HepG2 (cell line): ENCODE data around the gene CRLF1. TPM values are rescaled to one million over a fixed set of nuclear protein-coding genes. Genes with fewer than 3 reads are reported as not detected.

Source experiments
- ATAC-seq: fragments of 200-7000 bp; cut with Tn5 transposase; 3 replicates; pipeline ENCODE4 v1.9.1; 2020; ENCODE audit warnings: mild to moderate bottlenecking, moderate library complexity
- BruUV-seq: library from RNA; stranded (reverse); fragments of 400-500 nt; replicated peaks from 2 replicates; lab custom pipeline; 2021; lab: Mats Ljungman, UMichigan
- CTCF ChIA-PET: fragments of 300-600 bp; formaldehyde crosslinking; extraction: SDS; loops from one replicate; lab custom pipeline; 2021; ENCODE audit warnings: low total read pairs, inconsistent platforms, low intra/inter-chr PET ratio; lab: Yijun Ruan, JAX
- POLR2A ChIA-PET: fragments of 350-600 bp; sonication (Branson Sonifier 250); formaldehyde crosslinking; loops from one replicate; lab custom pipeline; 2020; ENCODE audit warnings: antibody characterized with exemption, inconsistent platforms; lab: Yijun Ruan, JAX
- DNase-seq: peaks from one replicate; pipeline ENCODE4 v3.0.0-alpha.2; 2015; ENCODE audit warnings: low spot score
- FAIRE-seq: peaks from 3 replicates; lab custom pipeline; 2011; peaks lifted over from hg19 to GRCh38; lab: Jason Lieb, UNC
- H2AFZ ChIP-seq: one replicate; pipeline ENCODE4 v1.6.1; 2011; ENCODE audit warnings: low read length, inconsistent platforms
- H3K27ac ChIP-seq: fragments of 300-600 bp; 3 replicates; pipeline ENCODE4 v1.8.0; 2011; ENCODE audit warnings: mixed run types, mild to moderate bottlenecking, mixed read lengths, low read length, inconsistent platforms; ENCODE audit not compliant: insufficient read depth; ENCODE audit errors: extremely low read length
- H3K27me3 ChIP-seq, 2 experiments: fragments of 200-600 bp in 1 of 2; 2 replicates in 1 of 2; 3 replicates in 1 of 2; pipeline versions ENCODE4 v1.6.0 to v1.8.0; 2011; ENCODE audit warnings: low read length in 2 of 2, mild to moderate bottlenecking in 2 of 2, moderate library complexity in 2 of 2, inconsistent platforms in 1 of 2; ENCODE audit not compliant: insufficient read depth in 2 of 2, control insufficient read depth in 1 of 2
- H3K36me3 ChIP-seq, 2 experiments: fragments of 200-600 bp in 1 of 2; replicated peaks in 1 of 2; 2 replicates in 1 of 2; 3 replicates in 1 of 2; pipeline versions ENCODE4 v1.5.1 to v1.8.0; 2011; ENCODE audit warnings: low read length in 2 of 2, inconsistent platforms in 1 of 2; ENCODE audit not compliant: insufficient read depth in 2 of 2, control insufficient read depth in 1 of 2
- H3K4me1 ChIP-seq: 2 replicates; pipeline ENCODE4 v1.5.1; 2012; ENCODE audit warnings: low read length, inconsistent platforms; ENCODE audit not compliant: insufficient read depth
- H3K4me2 ChIP-seq: 2 replicates; pipeline ENCODE4 v1.6.0; 2011; ENCODE audit warnings: low read depth, low read length, inconsistent platforms
- H3K4me3 ChIP-seq, 3 experiments: fragments of 200-600 bp in 1 of 3; sonication (generic), shearing (Covaris generic) in 1 of 3; replicated peaks in 1 of 3; 2 replicates each; pipeline ENCODE4 v1.5.1; 2011 to 2016; ENCODE audit warnings: low read length in 3 of 3, inconsistent platforms in 2 of 3, low read depth in 2 of 3, mild to moderate bottlenecking in 2 of 3, control low read depth in 1 of 3, mixed read lengths in 1 of 3; ENCODE audit not compliant: insufficient read depth in 1 of 3
- H3K79me2 ChIP-seq: one replicate; pipeline ENCODE4 v1.6.1; 2011; ENCODE audit warnings: low read length, inconsistent platforms; ENCODE audit not compliant: insufficient read depth
- H3K9ac ChIP-seq: 2 replicates; pipeline ENCODE4 v1.6.0; 2011; ENCODE audit warnings: mild to moderate bottlenecking, low read depth, low read length, inconsistent platforms; ENCODE audit not compliant: insufficient read depth
- H3K9me3 ChIP-seq: 2 replicates; pipeline ENCODE4 v1.5.1; 2012; ENCODE audit warnings: mild to moderate bottlenecking, low read length
- H4K20me1 ChIP-seq: 2 replicates; pipeline ENCODE4 v1.6.0; 2011; ENCODE audit warnings: inconsistent platforms, mild to moderate bottlenecking, low read length, moderate library complexity; ENCODE audit not compliant: insufficient read depth
- ARNT ChIP-seq: fragments of 450-650 bp; IDR thresholded peaks from 2 replicates; pipeline ENCODE4 v1.6.1; 2017
- BRD4 ChIP-seq: sonication (generic); formaldehyde crosslinking; IDR thresholded peaks from 2 replicates; pipeline ENCODE4 v1.4.0; 2020; ENCODE audit warnings: missing genetic modification reagents
- NONO ChIP-seq, 2 experiments: fragments of 450-650 bp in 1 of 2; sonication (generic) in 1 of 2; formaldehyde crosslinking in 1 of 2; IDR thresholded peaks in 1 of 2; conservative IDR thresholded peaks in 1 of 2; 2 replicates each; pipeline versions ENCODE4 v1.6.1 to v1.8.0; 2017 to 2022; ENCODE audit warnings: mild to moderate bottlenecking in 1 of 2, missing genetic modification reagents in 1 of 2, moderate library complexity in 1 of 2
- POLR2AphosphoS2 ChIP-seq: IDR thresholded peaks from 2 replicates; pipeline ENCODE4 v1.6.1; 2011; ENCODE audit warnings: low read depth, low read length, improper control_type of control experiment
- PRDM15 ChIP-seq: sonication (generic); formaldehyde crosslinking; IDR thresholded peaks from 2 replicates; pipeline ENCODE4 v1.4.0; 2020; ENCODE audit warnings: missing genetic modification reagents
- RBFOX2 ChIP-seq: fragments of 200-400 bp; formaldehyde crosslinking; IDR thresholded peaks from 2 replicates; pipeline ENCODE4 v1.6.1; 2017; ENCODE audit warnings: low read depth, mild to moderate bottlenecking, low read length
- XRCC5 ChIP-seq: fragments of 200-400 bp; formaldehyde crosslinking; optimal IDR thresholded peaks from 2 replicates; pipeline ENCODE3; 2017; ENCODE audit warnings: mild to moderate bottlenecking, low read length
- ZFP90 ChIP-seq: sonication (generic); formaldehyde crosslinking; IDR thresholded peaks from 2 replicates; pipeline ENCODE4 v1.8.0; 2022; ENCODE audit warnings: missing genetic modification reagents, mild to moderate bottlenecking, inconsistent platforms, borderline replicate concordance
- ZNF160 ChIP-seq: sonication (generic); formaldehyde crosslinking; IDR thresholded peaks from 2 replicates; pipeline ENCODE4 v1.8.0; 2022; ENCODE audit warnings: mild to moderate bottlenecking, inconsistent platforms, missing genetic modification reagents
- ZNF251 ChIP-seq: sonication (generic); formaldehyde crosslinking; IDR thresholded peaks from 2 replicates; pipeline ENCODE4 v1.9.0; 2021; ENCODE audit warnings: mild to moderate bottlenecking, missing genetic modification reagents
- ZNF484 ChIP-seq: sonication (generic); formaldehyde crosslinking; IDR thresholded peaks from 2 replicates; pipeline ENCODE4 v1.5.1; 2020; ENCODE audit warnings: mild to moderate bottlenecking, low read depth, missing genetic modification reagents, borderline replicate concordance
- ZXDC ChIP-seq: sonication (generic); formaldehyde crosslinking; IDR thresholded peaks from 2 replicates; pipeline ENCODE4 v1.5.0; 2020; ENCODE audit warnings: mild to moderate bottlenecking, missing genetic modification reagents
- WGBS: methylation state at CpG from one replicate; pipeline ENCODE4 v1.1.6; 2017; ENCODE audit warnings: low lambda C conversion rate; 5-methylcytosine and 5-hydroxymethylcytosine counted together
- in situ Hi-C: cut with HindIII; loops from 2 replicates; pipeline ENCODE4 v1.10.0; 2017; ENCODE audit warnings: low pct_unique_long_range_greater_than_20kb; ENCODE audit not compliant: extremely low pct_ligation_motif_present
- intact Hi-C: fragments of 100-400 bp; cut with micrococcal nuclease; formaldehyde crosslinking; loops from one replicate; pipeline ENCODE4 v1.10.0; 2022; ENCODE audit not compliant: unreplicated experiment
- polyA plus RNA-seq, 8 experiments: library from polyadenylated mRNA; depleted of rRNA in 3 of 8; stranded (reverse) in 7 of 8; unstranded in 1 of 8; fragments of >200 nt; fragmentation: Illumina TruSeq in 4 of 8; extraction: Trizol in 4 of 8; gene quantifications; 2 replicates each; pipeline versions ENCODE4 v1.2.1 to v1.2.3, GENCODE V29; 2011 to 2016; ENCODE audit warnings: low read depth in 4 of 8, missing spikeins in 1 of 8, mixed read lengths in 1 of 8; ENCODE audit not compliant: insufficient read depth in 1 of 8
- total RNA-seq, 5 experiments: library from RNA; depleted of rRNA; stranded (reverse); fragments of >200 nt; fragmentation: Illumina TruSeq; extraction: Trizol; gene quantifications; 2 replicates each; pipeline ENCODE4 v1.2.3, GENCODE V29; 2016; ENCODE audit warnings: low read depth in 1 of 5

Gene CRLF1
- total and polyA plus RNA-seq, 2 of the 13 experiments (the other 11 are each of a cell fraction or from before 2014, with no cell fraction given): 217 to 296 TPM

- FAIRE-seq (no peak), ATAC-seq (no peak), DNase-seq (no peak)
- ChIA-PET POLR2A (no interaction called here), CTCF (no interaction called here)
- TF ChIP-seq NONO (IDR thresholded peaks at IDR 0.05): no peak
- TF ChIP-seq NONO (CRISPR knock-in tag; conservative IDR thresholded peaks at IDR 0.05): no peak
- no peak for TF ChIP-seq XRCC5
- Histone ChIP-seq H2AFZ (no peak overlapping the region), H3K9ac (no peak overlapping the region), H3K9me3 (no peaks in the 10 kb centered on the region), H3K27me3 (no peaks in the 10 kb centered on the region), H3K79me2 (no peaks in the 10 kb centered on the region), H3K4me3 (no peak overlapping the region), H3K36me3 (no peaks in the 10 kb centered on the region), H3K4me1 (no peaks in the 10 kb centered on the region), H4K20me1 (0 out of 2 replicates have a peak, but pooled peaks cover 2% of the 10 kb centered on the region), H3K27ac (no peak overlapping the region), H3K4me2 (no peak overlapping the region)
- BruUV-seq: no TSS peak
- intact Hi-C loops: no loop called here
- WGBS: 97% methylated on average over 7 of the region's 7 CpGs
- in situ Hi-C loops: no loop called here
Observed at GRCh38 chr19:18654469-18654868, 47.9 kb upstream of the CRLF1 start.

- Histone ChIP-seq H3K4me1 (no peaks in the 10 kb centered on the region), H3K79me2 (no peaks in the 10 kb centered on the region), H2AFZ (no peak overlapping the region), H3K9me3 (no peaks in the 10 kb centered on the region), H3K27me3 (no peaks in the 10 kb centered on the region), H3K27ac (no peak overlapping the region), H3K4me3 (no peak overlapping the region), H3K36me3 (no peaks in the 10 kb centered on the region; a peak in 1 of 5 replicates), H3K9ac (no peak overlapping the region), H3K4me2 (no peak overlapping the region), H4K20me1 (0 out of 2 replicates have a peak, but pooled peaks cover 2% of the 10 kb centered on the region)
- ChIA-PET CTCF (no interaction called here), POLR2A (no interaction called here)
- no TSS peak for BruUV-seq
- intact Hi-C loops (no loop called here), in situ Hi-C loops (no loop called here)
- no peak for DNase-seq
- no peak for FAIRE-seq
- ATAC-seq: no peak
- TF ChIP-seq ARNT (no peak), RBFOX2 (no peak), ZNF484 (CRISPR knock-in tag) (no peak), ZNF251 (no peak), ZFP90 (CRISPR knock-in tag) (no peak), BRD4 (no peak), POLR2AphosphoS2 (no peak), ZNF160 (CRISPR knock-in tag) (no peak), PRDM15 (CRISPR knock-in tag) (no peak), ZXDC (CRISPR knock-in tag) (no peak)
- 93% methylated on average over 1 of the region's 1 CpG for WGBS
Observed at GRCh38 chr19:18653853-18654252, 47.3 kb upstream of the CRLF1 start.
